Activated CD4-positive, CD25-positive, alpha-beta regulatory T cell (primary cell): Measurements from ENCODE around the gene OSGIN1.

Experiments used
- DNase-seq, 4 experiments: peaks; one replicate each; lab custom pipeline; 2025; lab: John Stamatoyannopoulos, UW

The OSGIN1 gene

GRCh38 chr16:84000989-84001642 lies 48.1 kb downstream of the OSGIN1 start:
- DNase-seq: no peak

GRCh38 chr16:84001726-84002125 lies 48.7 kb downstream of the OSGIN1 start:
- no peak for DNase-seq

GRCh38 chr16:84003038-84003437 lies 50.0 kb downstream of the OSGIN1 start:
- no peak for DNase-seq

GRCh38 chr16:84004442-84004841 lies 51.4 kb downstream of the OSGIN1 start:
- DNase-seq: no peak

DNA sequence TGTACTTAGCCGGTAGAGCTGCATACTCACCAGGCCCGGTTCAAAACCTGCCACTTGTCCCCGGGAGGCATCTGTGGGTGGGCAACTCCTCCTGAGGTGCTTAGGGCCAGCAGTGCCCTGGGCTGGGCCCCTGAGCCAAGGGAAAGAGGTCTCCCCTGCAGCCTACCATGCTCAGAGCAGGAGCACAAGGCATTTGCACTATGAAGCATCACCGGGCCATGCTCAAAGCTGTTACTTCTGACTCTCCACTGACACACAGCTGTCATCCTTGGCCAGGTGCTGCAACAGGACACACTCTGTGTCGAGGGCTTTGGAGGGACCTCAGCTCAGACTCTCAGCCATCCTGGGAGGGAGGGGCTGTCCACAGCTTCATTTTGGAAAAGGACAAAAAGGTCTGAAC lies 52.4 kb downstream of the OSGIN1 start:
- DNase-seq: no peak

GRCh38 chr16:84007520-84007919 lies 54.5 kb downstream of the OSGIN1 start:
- no peak for DNase-seq

DNA sequence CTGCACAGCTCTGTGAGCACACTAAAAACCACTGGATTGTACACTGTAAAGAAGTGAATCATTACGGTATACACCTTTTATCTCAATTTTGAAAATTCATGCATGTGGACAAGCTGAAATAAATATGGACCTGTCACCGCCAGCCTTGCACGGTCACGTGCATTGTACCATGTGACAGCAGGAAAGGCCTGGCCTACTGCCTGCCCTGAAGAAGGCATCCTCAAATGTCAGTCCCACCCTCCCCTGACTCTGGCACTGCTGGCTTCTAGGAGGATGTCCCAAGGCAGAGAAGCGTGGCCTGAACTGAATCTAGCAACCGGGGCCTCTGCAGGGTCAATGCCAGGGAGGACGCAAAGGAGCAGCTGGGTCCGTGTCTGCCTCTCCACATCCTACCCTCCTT lies 54.9 kb downstream of the OSGIN1 start:
- DNase-seq: no peak

GRCh38 chr16:84009282-84009681 lies 56.2 kb downstream of the OSGIN1 start:
- no peak for DNase-seq

DNA sequence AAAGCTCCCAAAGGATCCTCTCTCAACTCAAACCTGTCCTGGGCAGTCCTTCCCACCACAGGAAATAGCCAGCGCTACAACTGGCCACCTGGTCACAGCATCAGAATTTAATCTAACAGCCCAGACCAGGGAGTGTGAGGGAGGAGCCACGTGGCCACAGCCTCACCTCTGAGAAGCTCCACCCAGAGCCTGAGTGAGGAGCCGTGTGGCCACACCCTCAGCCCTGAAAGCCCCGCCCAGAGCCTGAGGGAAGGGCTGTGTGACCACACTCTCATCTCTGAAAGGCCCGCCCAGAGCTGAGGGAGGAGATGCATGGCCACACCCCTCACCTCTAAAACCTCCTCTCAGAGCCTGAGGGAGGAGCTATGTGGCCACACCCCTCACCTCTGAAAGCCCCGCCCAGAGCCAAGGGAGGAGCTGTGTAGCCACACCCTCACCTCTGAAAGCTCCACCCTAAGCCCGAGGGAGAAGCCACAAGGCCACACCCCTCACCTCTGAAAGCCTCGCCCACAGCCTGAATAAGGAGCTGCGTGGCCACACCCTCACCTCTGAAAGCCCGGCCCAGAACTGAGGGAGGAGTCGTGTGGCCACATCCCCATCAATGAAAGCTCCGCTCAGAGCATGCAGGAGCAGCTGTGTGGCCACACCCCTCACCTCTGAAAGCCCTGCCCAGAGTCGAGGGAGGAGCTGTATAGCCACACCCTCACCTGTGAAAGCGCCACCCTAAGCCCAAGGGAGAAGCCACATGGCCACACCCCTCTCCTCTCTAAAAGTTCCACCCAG lies 60.9 kb downstream of the OSGIN1 start:
- peak in 1 of 4 experiments; percentile 17 for DNase-seq

DNA sequence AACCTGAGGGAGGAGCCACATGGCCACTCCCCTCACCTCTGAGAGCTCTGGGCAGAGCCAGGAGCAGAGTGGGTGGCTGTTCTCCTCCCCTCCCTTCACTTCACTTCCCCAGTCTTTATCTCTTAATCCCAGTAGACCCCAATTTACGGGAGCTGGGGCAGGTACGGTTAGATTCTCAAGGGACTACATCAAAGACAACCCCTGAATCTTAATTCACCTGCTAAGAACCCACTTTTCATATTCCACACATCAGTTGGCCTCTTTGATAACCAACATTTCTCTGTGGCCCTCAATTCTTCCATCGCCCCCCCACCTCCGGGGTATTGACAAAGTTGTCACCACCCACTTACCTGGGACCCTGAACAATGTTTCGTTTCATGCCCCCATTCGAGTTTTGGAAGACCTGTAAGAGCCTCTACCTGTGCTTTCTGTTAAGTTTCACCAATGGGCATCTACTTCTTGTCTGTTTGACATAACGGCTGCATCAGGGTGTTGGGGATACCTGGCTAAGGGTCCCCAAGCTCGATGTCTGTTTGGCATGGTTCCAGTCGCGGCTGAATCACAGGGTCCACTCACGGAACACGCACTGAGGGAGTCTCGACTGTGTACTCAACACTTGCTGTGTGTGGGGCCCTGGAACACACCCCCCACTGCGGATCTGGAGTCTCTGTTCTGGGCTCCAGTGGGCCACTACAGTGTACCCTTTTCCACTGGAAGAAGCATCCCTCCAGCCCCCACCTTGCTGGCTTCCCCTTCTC lies 61.7 kb downstream of the OSGIN1 start:
- DNase-seq: no peak

GRCh38 chr16:84015399-84015798 lies 62.4 kb downstream of the OSGIN1 start:
- DNase-seq: no peak
